Stimulated activated CD4-positive, alpha-beta T cell treated with anti-CD3 and anti-CD28 coated beads, TNF-alpha, amount 100 ng/mL, for 24 hours (primary cell): ENCODE results near the gene SPECC1L.
A peak's percentile ranks its signal among the peaks of the same experiment; 100 is the strongest.
"Not testable (repeated sequence)": the region's sequence is repeated elsewhere in the genome, so short reads cannot be mapped to it uniquely, and the experiment has no call there.

ENCODE experiments used
- DNase-seq, 3 experiments: peaks; one replicate each; pipeline ENCODE4 v3.0.0-alpha.2; 2020; ENCODE audit warnings: low read depth in 3 of 3

Gene SPECC1L

DNA sequence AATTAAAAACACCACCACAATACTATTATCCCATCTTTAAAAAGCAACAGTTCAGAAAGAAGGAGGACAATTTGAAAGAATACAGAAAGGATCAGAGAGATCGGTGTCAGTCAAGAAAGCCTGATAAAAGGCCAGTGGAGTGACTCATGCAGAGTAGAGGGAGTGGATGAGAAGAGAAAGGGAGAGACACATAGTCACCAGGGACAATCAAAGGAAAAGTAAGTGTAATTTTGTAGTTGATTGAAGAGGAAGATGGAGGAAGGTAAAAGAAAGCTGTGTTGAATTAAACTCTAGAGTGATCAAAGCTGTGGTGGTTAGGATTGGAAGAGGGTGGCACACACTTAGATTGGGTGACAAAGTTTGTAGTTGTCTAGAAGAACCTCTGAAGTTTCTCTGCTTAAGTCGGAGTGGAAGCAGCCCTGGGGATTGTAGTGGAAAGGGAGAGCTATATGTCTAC is 14.1 kb downstream of the SPECC1L start:
- peak in 1 of 3 experiments; percentile 3 for DNase-seq

DNA sequence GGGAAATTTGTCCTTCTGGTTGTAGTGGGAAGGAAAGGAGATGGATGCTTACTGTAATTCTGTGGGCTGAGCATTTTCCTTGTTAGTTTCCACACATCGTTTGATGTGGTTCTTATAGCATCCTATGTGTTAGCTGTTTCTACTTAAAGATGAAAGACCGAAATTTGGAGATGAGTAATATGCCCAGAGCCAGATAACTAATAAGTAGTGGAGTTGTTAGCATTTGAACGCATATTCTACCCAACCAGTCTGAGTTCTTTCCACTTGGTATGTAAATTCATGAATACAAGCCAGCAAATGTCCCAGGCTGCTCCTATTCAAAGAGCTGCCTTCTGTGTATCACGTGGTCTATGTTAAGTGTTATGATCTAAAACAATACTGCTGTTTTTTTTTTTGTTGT is 14.6 kb downstream of the SPECC1L start:
- DNase-seq: no peak

DNA sequence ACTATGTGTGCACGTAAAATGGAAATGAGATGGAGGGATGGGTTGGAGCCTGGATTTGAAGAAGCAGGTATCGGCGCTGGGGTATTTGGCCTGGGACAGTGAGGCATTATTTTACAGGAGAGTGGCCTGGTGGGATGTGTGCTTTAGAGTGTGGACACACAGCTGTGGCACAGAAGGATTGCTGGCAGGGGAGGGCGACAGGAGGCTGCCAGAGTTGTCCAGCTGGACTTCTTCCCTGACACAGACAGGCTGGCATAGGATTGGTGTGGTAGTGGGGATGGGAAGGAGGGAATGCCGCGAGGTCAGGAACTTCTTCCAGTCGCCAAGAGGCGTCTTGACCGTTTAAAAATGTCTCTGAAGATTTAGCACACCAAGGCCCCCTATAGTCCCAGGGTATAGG is 16.6 kb downstream of the SPECC1L start:
- not testable (repeated sequence) for DNase-seq

DNA sequence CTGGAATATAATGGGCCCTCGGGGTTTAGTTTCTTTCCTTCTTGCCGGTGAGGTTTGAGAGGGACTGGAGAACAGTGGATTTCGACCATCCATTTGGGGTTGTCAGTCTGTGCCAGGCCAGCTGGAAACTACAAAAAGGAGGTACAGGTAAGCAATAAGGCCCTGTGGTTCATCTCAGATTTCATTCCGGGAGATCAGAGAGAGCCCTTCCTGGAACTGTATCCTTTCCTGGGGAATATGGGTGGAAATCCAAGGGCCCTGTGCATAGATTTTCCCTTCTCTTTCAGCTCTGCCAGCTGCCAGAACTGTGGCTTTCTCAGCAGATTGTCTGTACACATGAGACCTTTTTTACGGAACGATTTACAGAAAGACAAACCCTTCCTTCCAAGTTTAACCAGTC is 17.2 kb downstream of the SPECC1L start:
- DNase-seq: not testable (repeated sequence)

DNA sequence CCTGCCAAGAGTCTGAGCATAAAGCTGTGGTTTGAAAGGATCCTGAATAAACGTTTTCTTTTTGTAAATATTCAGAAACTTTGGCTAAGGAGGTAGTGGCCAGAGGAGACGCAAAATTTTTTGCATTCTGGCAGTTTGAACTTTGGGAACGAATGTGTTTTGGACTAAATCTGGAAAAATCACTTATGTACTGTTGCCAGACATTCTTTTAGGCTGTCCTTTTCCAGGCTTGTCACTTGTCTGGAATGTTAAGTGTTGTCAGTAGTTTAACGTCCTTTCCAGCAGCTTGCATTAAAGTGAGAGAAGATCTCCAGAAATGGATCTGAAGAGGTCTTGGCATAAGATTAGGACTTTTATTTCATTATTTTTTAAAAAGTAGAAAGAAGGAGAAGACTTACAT is 18.5 kb downstream of the SPECC1L start:
- DNase-seq: no peak

DNA sequence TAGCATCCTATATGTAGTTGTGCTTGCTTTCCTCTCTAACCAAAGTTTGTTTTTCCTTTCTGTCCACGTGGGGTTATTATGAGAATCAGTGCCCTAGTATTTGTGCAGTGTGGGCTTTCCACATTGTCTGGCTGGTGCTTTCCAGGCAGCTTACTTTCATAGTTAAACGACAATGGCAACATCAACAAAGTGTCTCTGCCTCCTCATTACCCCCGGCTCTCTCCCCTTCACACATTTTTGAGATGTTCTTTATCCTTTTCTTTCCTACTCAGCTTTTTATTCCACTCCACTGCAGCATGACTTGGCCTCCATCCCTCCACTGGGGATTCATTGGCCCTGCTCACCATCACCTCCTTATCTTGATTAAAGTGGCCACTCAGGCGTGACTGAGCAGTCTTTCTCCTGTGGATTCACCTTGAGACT is 19.1 kb downstream of the SPECC1L start:
- DNase-seq: no peak

DNA sequence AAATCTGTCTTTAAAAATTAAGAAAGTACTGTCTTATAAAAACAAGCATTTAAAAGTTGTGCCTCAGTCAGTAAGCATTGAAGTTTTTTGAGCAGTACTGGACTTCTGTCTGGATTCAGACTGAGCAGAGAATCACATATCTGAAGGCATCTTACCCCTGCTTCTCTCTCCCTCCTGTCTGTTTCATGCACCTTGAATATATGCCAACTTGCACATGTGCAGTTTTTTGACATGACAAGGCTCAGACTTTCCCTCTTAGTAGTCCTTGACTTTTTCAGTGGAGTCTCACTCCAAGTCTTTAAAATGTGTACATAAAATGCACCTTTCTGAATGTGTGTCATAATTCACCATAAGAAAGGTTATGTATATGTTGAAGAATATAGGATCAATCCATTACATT is 19.8 kb downstream of the SPECC1L start:
- no peak for DNase-seq

DNA sequence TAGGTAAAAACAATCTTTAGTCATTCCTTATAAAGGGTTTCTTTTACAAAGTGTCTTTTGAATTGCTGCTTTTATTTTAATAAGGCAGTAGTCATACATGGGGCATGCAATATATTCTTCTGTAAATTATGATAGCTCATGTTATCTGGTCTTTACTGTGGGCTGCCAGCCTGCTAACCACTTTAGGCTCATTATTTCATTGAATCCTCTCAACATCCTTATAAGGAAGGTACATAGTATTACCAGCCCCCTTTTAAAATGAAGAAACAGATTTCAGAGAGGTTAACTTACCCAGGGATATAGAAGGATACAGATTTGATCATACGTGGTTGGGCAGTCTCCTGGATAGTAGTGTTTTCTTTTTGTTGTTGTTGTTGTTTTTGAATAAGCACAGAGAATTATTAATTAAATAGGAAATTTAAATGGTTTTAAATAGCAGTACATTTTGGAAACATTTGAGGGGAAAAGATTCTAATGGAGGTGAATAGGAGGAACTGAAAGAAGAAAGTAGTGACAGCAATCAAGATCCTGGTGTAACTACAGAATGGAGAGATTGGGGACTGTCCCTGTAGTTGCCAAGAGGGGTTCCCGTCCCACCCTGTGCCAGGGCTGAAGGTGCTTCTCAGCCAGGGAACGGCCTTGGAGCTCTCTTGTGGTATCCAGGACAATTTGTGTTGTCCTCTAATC is 21.0 kb downstream of the SPECC1L start:
- no peak for DNase-seq

DNA sequence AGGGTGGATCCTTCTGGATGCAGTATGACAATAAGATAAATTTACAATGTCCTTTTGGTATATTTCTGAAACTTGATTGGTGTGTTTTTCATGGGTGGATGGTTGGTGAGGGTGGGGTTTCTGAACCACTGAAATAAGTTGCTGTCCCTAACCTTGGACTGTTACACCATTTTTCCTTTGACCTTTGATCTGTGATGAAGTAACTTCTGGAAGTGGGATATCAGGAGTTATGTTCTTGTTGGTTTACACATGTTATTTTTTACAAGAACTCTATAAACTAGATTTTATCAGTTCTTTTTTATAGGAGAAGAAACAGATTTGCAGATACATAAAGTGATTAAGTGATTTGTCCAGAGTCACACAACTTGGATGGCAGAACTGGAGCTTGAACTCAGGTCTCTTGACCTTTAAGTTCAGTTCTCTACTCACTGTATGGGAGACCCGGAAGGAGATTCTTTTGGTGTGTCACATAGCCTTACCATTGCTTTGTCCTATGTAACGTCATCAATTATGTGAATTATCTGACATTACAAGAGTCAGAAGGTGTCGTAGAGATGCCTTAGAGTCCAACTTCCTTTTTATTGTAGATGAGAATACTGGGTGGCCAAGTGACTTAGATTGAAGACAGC is 21.7 kb downstream of the SPECC1L start:
- DNase-seq: not testable (repeated sequence)

DNA sequence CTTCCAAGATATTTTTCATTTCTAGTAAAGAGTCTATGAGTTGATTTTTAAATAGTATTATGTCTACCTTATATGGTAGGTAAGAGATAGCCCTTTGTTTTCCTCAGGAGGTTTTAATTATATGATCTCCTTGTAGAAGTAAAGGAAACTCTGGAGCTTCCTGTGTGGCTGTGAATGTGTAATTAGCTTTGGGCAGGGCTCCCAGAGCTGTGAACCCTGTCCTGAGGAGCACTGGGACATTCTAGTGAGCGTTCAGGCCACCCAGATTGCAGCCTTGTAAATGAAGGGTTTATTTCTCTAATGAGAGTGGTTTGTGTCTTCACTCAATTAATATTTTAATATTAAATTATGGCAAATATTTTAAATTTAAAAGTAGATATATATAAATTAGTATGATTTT is 24.3 kb downstream of the SPECC1L start:
- not testable (repeated sequence) for DNase-seq

DNA sequence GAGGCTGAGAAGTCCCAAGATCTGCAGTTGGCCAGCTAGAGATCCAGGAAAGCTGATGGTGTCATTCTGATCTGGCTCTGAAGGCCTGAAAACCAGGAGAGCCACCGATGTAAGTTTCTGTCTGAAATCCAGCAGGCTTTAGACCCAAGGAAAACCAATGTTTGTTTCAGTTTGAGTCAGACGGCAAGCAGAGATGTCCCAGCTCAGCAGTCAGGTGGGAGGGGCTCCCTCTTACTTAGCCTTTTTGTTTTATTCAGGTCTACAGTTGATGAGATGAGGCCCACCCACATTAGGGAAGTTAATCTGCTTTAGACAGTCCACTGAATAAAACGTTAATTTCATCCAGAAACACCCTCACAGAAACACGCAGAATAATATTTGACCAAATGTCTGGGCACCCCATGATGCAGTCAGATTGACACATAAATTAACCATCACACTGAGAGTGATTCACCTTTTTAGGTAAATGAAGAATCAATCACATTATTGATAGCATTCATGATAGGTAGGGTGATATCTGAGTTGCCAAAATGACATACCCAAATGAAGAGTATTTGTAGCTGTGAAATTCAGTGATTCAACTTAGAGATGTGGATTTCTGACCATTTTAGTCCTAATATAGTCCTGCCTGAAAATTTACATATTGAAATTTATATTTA is 28.0 kb downstream of the SPECC1L start:
- DNase-seq: not testable (repeated sequence)

DNA sequence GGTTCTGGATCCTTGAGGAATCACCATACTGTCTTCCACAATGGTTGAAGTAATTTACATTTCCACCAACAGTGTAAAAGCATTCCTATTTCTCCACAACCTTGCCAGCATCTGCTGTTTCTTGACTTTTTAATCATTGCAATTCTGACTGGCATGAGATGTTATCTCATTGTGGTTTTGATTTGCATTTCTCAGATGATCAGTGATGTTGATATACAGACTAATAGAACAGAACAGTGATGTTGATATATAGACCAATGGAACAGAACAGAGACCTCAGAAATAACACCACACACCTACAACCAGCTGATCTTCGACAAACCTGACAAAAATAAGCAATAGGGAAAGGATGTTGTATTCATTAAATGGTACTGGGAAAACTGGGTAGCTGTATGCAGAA is 29.9 kb downstream of the SPECC1L start:
- not testable (repeated sequence) for DNase-seq

DNA sequence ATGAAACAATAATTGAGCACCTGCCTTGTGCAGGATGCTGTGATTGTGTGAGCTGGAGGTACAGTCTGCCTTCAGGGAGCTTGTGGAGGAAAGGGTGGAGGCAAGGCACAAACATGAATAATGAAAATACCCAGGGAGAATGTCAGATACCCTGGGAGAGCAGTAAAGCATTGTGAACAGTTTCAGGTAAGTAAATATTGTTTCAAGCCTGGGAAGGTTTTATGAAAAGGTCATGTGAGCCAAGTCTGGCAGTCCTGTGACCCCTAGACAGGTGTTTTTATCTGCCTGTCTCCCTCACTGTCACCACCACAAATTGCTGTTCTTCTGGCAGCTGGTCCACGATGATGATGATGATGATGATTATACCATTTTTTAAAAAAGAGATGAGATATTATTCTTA is 32.0 kb downstream of the SPECC1L start:
- DNase-seq: no peak

DNA sequence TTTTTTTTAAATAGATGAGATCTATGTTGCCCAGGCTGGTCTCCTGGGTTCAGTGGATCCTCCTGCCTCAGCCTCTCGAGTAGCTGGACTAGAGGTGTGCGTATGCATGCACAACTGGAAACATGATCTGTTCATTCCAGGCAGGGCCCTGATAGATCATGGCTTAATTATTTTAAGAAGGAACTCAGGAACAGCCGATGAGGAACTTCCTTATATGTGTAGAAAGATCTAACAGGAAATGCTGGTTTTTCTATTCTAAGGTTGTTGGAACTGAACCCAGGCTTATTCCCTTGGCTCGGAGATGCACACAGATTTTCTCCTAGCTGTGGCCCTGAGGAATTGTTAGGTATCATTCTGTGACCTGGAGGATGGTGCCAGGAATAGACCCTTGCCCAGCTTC is 32.4 kb downstream of the SPECC1L start:
- DNase-seq: no peak

DNA sequence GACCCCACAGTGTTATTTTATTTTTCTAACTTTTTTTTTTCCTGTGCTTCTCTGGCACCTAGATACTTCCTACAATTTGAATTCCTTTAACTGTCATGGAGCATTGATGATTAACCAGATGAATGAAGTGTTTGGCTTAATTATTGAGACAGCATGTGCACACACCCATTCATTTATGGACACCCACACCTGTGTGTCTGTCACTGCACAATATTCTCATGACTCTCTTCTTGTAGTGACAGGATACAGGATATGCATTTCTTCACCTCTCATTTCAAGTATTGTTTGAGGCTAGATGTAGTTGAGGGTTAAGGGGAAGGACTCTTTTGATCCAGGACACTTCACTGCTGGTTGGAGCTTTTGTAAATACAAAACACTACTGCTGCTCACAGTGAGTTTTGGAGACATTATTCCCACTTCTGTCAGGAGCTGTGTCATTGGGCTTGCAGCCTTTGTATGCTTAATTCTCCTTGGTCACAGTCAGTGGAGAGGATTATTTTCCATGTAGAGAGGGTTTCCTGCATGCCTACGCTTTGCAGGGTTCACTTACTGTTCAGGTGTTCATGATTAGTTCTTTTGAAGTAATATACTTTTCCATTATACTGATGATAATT is 33.5 kb downstream of the SPECC1L start:
- DNase-seq: no peak

DNA sequence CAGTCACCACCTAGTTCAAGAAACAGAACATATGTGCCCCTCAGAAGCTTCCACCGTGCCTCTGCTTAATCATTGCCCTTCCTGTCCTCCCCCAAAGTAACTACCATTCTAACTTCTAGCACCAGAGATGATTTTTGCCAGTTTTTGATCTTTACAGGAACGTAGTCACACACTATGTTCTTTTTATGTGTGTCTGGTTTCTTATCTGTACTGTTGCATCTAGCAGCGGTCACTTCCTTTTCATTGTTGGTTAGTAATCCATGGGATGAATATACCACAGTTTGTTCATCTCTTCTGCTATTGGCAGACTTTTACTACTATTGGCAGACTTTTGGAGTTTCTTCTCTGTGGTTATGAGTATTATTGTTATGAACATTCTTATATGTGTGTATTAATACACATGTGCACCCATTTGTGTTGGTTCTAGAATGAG is 34.6 kb downstream of the SPECC1L start:
- no peak for DNase-seq

DNA sequence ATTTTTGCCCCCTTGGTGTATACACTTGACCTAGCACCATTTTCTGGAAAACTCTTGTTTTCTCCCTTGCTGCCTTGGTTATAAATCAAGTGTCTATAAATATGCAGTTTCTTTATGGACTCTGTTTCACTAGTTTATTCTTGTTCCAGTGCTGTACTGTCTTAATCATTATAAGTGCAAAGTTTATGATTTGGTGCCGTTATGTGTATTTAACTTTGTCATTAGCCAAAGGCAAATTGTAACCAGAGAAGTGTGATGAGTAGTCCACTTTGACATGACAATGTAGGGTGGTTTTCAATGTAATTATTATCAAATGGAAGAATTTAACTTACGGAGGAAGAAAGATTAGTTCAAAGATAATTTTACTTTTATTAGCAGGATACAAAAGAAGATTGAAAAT is 40.3 kb downstream of the SPECC1L start:
- DNase-seq: no peak

DNA sequence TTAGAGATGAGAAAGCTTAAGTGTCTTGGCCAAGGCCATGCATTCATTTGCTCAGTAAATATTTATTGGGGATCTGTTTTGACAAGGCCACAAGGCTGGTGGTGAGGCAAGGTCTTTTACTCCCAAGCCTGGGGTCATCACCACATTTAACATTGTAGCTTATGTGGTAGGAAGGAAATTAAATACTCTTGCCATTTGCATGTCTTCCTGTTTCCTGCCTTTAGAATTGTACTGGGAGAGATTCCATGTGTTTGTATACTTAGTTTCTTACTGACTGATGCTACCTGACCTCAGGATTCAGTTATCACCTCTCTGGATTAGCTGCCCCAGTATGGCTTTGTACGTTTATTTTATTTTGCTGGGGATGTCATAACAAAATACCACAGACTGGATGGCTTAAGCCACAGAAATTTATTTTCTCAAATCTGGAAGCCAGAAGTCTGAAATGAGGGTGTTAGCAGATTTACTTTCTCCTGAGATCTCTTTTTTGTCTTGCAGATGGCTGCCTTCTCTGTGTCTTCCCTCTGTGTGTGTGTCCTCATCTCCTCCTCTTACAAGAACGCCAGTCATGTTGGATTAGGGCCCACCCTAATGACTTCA is 44.8 kb downstream of the SPECC1L start:
- DNase-seq: no peak

DNA sequence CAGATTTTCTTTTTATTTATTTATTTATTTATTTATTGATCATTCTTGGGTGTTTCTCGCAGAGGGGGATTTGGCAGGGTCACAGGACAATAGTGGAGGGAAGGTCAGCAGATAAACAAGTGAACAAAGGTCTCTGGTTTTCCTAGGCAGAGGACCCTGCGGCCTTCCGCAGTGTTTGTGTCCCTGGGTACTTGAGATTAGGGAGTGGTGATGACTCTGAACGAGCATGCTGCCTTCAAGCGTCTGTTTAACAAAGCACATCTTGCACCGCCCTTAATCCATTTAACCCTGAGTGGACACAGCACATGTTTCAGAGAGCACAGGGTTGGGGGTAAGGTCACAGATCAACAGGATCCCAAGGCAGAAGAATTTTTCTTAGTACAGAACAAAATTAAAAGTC is 45.6 kb downstream of the SPECC1L start:
- not testable (repeated sequence) for DNase-seq

DNA sequence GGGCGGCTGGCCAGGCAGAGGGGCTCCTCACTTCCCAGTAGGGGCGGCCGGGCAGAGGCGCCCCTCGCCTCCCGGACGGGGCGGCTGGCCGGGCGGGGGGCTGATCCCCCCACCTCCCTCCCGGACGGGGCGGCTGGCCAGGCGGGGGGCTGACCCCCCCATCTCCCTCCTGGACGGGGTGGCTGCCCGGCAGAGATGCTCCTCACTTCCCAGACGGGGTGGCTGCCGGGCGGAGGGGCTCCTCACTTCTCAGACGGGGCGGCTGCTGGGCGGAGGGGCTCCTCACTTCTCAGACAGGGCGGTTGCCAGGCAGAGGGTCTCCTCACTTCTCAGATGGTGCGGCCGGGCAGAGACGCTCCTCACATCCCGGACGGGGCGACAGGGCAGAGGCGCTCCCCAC is 46.9 kb downstream of the SPECC1L start:
- not testable (repeated sequence) for DNase-seq

DNA sequence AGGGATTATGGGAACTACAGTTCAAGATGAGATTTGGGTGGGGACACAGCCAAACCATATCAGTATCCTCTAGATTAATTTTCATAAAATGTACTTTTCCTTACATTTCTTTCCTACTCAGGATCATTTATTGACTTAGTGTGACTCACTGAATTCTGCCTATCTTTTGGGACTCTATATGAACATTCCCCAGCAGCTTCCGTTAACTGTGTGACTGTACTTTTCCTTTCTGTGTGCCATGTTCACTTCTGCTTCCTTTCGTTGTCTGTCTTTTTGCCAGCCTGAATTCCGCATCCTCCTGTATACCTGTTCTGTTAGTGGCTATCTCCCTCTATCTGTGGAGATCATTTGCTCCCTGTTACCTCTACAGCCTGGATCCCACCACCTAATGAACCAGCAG is 48.8 kb downstream of the SPECC1L start:
- DNase-seq: no peak

DNA sequence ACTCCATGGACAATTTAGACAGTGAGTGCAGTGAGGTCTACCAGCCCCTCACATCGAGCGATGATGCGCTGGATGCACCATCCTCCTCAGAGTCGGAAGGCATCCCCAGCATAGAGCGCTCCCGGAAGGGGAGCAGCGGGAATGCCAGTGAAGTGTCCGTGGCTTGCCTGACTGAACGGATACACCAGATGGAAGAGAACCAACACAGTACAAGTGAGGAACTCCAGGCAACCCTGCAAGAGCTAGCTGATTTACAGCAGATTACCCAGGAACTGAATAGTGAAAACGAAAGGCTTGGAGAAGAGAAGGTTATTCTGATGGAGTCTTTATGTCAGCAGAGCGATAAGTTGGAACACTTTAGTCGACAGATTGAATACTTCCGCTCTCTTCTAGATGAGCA is 51.4 kb downstream of the SPECC1L start:
- no peak for DNase-seq
